ENCODE results near the gene CFHR4.
"Not testable (repeated sequence)": the region's sequence is repeated elsewhere in the genome, so short reads cannot be mapped to it uniquely, and the experiment has no call there.

The CFHR4 gene

GRCh38 chr1:196941474-196941873 lies 53.6 kb downstream of the CFHR4 start:
- DNase-seq (ENCODE audit: low spot score): not testable (repeated sequence)

GRCh38 chr1:196943568-196943967 lies 55.7 kb downstream of the CFHR4 start, which contains the start of gene CFHR2:
Gene CFHR2, plus strand, starts transcription at chr1:196943738. Its CDS starts 143 bp downstream, at chr1:196943881.
- not testable (repeated sequence) for DNase-seq (ENCODE audit: low spot score)

GRCh38 chr1:196951711-196952394 lies 64.0 kb downstream of the CFHR4 start:
- no peak for DNase-seq (ENCODE audit: low spot score)

- no peak for DNase-seq (ENCODE audit: low spot score)
Observed at GRCh38 chr1:196954778-196955177, 66.9 kb downstream of the CFHR4 start.

GRCh38 chr1:196955926-196956325 lies 68.1 kb downstream of the CFHR4 start:
- DNase-seq (ENCODE audit: low spot score): no peak

- DNase-seq (ENCODE audit: low spot score): no peak
Observed at GRCh38 chr1:196960854-196961253, 73.0 kb downstream of the CFHR4 start.
